Jurkat, Clone E6-1 (cell line): Measurements from ENCODE around the gene DAPK3.

ENCODE experiments used
- DNase-seq: peaks from one replicate; pipeline ENCODE4 v3.0.0-alpha.2; 2011; ENCODE audit warnings: low read depth, low spot score
- H3K4me3 ChIP-seq: 2 replicates; pipeline ENCODE4 v1.5.1; 2011; ENCODE audit warnings: mild to moderate bottlenecking, low read length, control low read depth, moderate library complexity

DAPK3 gene

DNA sequence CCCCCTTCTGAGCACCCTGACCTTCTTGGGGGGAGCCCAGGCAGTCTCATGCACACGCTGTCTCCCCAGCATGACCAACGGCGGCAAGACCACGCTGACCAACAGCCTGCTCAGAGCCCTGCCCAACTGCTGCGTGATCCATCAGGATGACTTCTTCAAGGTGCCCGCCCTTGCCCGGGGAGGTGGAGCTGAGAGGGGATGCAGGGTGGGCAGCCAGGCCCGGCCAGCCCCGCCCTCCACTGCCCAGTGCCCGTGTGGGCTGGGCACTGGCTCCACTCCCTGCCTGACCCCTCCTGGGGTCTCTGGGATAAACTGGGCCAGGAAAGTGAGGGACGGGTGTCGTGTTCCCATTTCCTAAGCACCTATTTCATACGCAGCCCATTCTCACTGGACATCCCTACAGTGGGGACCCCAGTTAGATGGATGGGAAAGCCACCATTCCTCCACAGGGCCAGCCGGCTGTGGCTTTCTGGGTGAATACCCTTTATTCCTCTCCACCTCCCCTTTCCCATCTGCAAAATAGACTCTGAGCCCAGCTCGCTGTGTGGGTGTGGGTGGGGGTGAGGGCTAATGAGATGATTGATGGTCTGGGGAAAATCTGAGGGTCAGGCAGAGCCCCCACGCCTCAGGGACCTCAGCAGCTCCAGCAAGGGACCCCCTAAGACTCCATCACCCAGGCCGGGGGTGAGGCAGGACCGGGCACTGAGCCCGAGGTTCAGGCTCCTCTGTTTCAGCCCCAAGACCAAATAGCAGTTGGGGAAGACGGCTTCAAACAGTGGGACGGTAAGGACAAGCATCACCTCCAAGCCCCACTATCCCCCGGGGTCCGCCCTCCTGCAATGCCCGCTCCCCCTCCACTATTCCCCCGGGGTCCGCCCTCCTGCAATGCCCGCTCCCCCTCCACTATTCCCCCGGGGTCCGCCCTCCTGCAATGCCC, 34.1 kb downstream of the DAPK3 start:
- no peak overlapping the region for H3K4me3 ChIP-seq
- no peak for DNase-seq

DNA sequence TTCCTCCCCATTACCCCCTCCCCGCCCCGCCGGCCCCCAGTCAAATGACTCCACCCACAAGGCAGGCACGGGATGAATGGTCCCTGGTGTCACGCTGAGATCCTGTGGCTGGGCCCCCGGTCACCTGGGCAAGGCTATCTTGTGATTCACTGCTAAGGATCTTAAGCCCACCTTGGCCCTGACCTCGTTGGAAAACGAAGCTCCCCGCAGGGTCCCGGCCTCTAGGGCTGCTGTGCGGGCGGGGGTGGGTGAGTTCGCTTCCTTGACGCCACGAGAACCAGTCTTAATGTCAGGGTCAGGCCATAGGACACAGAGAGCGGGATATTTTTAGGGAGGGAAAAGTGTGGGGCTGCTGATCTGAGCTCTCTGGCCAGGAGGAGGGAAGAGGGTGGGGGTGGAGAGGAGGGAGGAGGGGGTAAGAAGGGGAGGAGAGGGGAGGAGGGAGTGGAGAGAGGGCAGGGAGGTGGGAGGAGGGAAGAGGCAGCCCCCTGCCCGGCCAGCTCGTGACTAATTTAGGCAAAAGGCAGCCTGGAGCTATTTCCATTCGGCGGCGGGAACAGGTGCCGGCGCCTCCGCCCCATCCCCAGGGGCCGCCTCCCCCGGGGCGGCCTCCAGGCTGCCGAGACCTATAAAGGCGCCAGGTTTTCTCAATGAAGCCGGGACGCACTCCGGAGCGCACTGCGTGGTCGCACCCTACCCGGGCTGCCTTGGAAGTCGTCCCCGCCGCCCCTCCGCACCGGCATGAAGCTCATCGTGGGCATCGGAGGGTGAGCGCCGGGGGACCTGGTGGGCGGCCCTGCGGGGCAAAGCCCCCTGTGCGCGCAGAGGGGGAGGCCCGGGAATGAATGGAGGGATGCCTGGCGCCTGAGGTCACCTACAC, 37.7 kb downstream of the DAPK3 start, which contains the start of gene NMRK2:
TSS of gene NMRK2 (plus strand) at position 139 of the 880 bp plus-strand sequence. CDS start at position 742, 603 bp downstream.
- no peak within 1 kb of the TSS for H3K4me3 ChIP-seq
- no peak for DNase-seq

DNA sequence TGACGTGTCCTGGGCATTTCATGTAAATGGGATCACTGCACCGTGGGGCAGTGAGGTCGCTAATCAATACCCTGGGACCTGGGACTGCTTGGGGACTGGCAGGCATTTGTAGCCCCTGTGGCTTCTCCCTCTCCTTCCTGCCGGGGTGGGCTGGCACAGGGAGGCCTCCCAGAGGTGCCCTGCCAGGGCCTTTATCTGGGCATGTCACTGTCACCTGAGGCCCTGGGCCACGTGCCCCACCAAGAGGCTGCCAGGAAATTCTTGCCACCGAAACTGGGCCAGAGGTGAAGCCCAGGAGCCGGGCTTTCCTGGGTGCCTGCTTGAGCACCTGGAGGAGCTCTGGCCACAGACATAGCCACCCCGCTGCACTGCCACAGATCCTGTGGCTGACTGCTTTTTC, 39.9 kb downstream of the DAPK3 start:
- no peak for DNase-seq
- no peak overlapping the region for H3K4me3 ChIP-seq

DNA sequence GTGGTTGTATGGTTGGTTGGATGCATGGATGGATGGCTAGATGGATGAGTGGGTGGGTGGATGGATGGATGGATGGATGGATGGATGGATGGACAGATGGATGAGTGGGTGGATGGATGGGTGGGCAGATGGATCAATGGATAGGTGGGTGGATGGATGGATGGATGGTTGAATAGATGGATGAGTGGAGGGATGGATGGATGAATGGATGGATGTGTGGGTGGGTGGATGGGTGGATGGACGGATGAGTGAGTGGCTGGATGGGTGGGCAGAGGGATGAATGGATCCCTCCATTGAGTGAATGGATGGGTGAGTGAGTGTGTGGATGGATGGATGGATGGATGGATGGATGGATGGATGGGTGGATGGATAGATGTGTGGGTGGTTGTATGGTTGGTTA, 47.0 kb downstream of the DAPK3 start:
- H3K4me3 ChIP-seq = no peak overlapping the region
- DNase-seq = no peak

DNA sequence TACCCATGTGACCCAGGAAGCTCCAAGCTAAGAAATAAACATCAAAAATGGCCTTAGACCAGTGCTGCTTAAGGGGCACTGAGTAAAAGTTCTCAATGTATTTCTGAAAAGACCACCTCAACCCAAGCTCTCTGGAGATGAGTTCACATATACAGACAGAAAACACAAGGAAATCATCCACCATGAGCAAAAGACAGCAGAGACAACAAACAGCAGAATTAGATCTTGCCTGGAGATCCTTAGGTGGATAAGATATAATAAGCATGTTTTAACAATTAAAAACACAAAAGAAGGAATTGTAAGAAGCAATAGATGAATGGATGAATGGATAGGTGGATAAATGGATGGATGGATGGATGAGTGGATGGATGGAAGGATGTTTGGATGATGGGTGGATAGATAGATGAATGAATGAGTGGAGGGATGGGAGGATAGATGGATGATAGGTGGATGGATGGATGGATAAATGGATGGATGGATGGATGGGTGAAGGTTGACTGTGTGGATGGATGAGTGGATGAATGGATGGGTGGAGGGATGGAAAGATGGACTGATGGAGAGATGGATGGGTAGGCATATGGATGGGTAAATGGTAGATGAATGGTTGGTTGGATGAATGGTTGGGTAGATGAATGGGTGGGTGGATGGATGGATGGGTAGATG, 47.7 kb downstream of the DAPK3 start:
- no peak overlapping the region for H3K4me3 ChIP-seq
- no peak for DNase-seq

DNA sequence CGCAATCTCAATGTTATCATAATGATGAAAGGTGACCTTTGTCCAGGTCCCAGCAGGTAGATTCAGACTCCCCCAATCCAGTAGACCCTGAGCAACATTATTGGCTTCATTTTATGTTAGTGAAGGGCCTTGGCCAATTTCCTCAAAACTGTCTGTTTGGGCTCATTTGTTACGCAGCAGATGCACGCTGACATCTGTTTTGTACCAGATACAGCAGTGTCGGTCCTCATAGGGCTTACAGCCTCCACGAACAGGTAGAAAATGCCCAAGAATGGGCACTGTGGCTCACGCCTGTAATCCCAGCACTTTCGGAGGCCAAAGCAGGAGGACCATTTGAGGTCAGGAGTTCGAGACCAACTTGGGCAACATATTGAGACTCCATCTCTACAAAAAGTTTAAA, 51.1 kb downstream of the DAPK3 start:
- no peak for DNase-seq
- no peak overlapping the region for H3K4me3 ChIP-seq

DNA sequence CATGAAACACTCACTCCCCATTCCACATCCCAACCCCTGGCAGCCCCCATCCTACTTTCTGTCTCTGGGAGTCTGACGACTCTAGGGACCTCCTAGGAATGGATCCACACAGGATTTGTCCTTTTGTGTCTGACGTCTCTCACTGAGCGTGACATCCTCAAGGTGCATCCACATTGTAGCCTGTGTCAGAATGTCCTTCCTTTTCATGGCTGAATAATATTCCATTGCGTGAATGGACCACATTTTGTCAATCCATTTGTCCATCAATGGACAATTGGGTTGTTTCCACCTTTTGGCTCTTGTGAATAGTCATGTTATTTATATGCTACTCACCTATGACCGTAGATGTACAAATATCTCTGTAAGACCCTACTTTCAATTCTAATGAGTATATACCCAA, 54.9 kb downstream of the DAPK3 start:
- no peak for DNase-seq
- no peak overlapping the region for H3K4me3 ChIP-seq

DNA sequence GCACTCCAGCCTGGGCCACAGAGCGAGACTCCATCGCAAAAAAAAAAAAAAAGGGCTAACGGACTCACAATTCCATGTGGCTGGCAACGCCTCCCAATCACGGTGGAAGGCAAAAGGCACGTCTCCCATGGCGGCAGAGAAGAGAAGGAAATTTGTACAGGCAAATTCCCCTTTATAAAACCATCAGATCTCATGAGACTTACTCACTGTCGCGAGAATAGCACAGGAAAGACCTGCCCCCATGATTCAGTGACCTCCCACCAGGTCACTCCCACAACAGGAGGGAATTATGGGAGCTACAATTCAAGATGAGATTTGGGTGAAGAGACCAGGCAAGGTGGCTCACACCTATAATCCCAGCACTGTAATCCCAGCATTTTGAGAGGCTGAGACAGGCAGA, 56.7 kb downstream of the DAPK3 start:
- H3K4me3 ChIP-seq = no peak overlapping the region
- no peak for DNase-seq

DNA sequence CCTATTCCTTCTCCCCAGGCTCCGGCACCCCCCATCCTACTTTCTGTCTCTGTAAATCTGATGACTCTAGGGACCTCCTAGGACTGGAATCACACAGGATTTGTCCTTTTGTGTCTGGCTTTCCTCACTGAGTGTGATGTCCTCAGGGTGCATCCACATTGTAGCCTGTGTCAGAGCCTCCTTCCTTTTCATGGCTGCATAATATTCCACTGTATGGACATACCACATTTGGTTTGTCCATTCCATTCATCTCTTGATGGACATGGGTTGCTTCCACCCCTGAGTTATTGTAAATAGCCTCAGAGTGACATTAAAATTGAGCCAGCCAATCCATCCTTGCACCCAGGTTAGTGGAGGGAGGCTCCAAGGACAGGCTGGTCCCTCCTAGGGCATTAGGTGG, 60.8 kb downstream of the DAPK3 start:
- no peak for DNase-seq
- H3K4me3 ChIP-seq = no peak overlapping the region
